WTC11 (cell line): ENCODE data around the gene CNTRL. TPM values are rescaled to one million over a fixed set of nuclear protein-coding genes. Genes with fewer than 3 reads are reported as not detected.

Experiments
- ATAC-seq: fragments of 200-7000 bp; cut with Tn5 transposase; 2 replicates; pipeline ENCODE4 v1.10.0; 2021; ENCODE audit warnings: mild to moderate bottlenecking, moderate library complexity
- CTCF ChIA-PET: fragments of 300-600 bp; sonication (Branson Sonifier 250); formaldehyde crosslinking; loops from one replicate; lab custom pipeline; 2021; ENCODE audit warnings: antibody characterized with exemption; lab: Charles Lee
- POLR2A ChIA-PET: fragments of 350-600 bp; sonication (Branson Sonifier 250); formaldehyde crosslinking; loops from one replicate; lab custom pipeline; 2021; ENCODE audit warnings: antibody characterized with exemption; lab: Charles Lee
- DNase-seq: peaks from one replicate; pipeline ENCODE4 v3.0.0; 2021; ENCODE audit warnings: low spot score
- H3K27ac Mint-ChIP-seq: 2 replicates; pipeline ENCODE4 v1.8.0; 2021; ENCODE audit warnings: mixed read lengths
- H3K27me3 Mint-ChIP-seq: 2 replicates; pipeline ENCODE4 v1.8.0; 2021; ENCODE audit warnings: low read depth, mild to moderate bottlenecking, moderate library complexity, mixed read lengths
- H3K36me3 Mint-ChIP-seq: 2 replicates; pipeline ENCODE4 v1.8.0; 2021; ENCODE audit warnings: mixed read lengths
- H3K4me1 Mint-ChIP-seq: 2 replicates; pipeline ENCODE4 v1.8.0; 2022; ENCODE audit warnings: mixed read lengths
- H3K4me3 Mint-ChIP-seq: 2 replicates; pipeline ENCODE4 v1.8.0; 2021; ENCODE audit warnings: mild to moderate bottlenecking, moderate library complexity, mixed read lengths
- H3K9me3 Mint-ChIP-seq: 2 replicates; pipeline ENCODE4 v1.8.0; 2021; ENCODE audit warnings: mixed read lengths
- CREB1 ChIP-seq: sonication (generic); formaldehyde crosslinking; IDR thresholded peaks from 2 replicates; pipeline ENCODE4 v1.8.0; 2023; ENCODE audit warnings: mild to moderate bottlenecking, missing genetic modification reagents
- CTCF ChIP-seq: fragments of 200-600 bp; IDR thresholded peaks from 2 replicates; pipeline ENCODE4 v1.8.0; 2022; ENCODE audit warnings: antibody characterized with exemption
- FOXP1 ChIP-seq: sonication (generic); formaldehyde crosslinking; IDR thresholded peaks from 2 replicates; pipeline ENCODE4 v1.8.0; 2022; ENCODE audit warnings: missing genetic modification reagents, mild to moderate bottlenecking, moderate library complexity, borderline replicate concordance
- GABPB1 ChIP-seq: sonication (generic); formaldehyde crosslinking; IDR thresholded peaks from 2 replicates; pipeline ENCODE4 v1.8.1; 2023; ENCODE audit warnings: mild to moderate bottlenecking, missing genetic modification reagents
- HMGA2 ChIP-seq: fragments of 250-450 bp; sonication (Bioruptor Pico); IDR thresholded peaks from 2 replicates; pipeline ENCODE4 v1.4.0; 2021; ENCODE audit warnings: mild to moderate bottlenecking, moderate library complexity
- JUN ChIP-seq: sonication (generic); formaldehyde crosslinking; IDR thresholded peaks from 2 replicates; pipeline ENCODE4 v1.8.0; 2023; ENCODE audit warnings: mild to moderate bottlenecking, missing genetic modification reagents
- KAT7 ChIP-seq: sonication (generic); formaldehyde crosslinking; IDR thresholded peaks from 2 replicates; pipeline ENCODE4 v1.8.1; 2023; ENCODE audit warnings: missing genetic modification reagents, mild to moderate bottlenecking, borderline replicate concordance
- MAX ChIP-seq: sonication (generic); formaldehyde crosslinking; IDR thresholded peaks from 2 replicates; pipeline ENCODE4 v1.8.0; 2022; ENCODE audit warnings: mild to moderate bottlenecking, missing genetic modification reagents
- MXD4 ChIP-seq: fragments of 250-450 bp; sonication (Bioruptor Pico); IDR thresholded peaks from 2 replicates; pipeline ENCODE4 v1.8.0; 2021; ENCODE audit warnings: mild to moderate bottlenecking, moderate library complexity, borderline replicate concordance
- NFE2L1 ChIP-seq: sonication (generic); formaldehyde crosslinking; IDR thresholded peaks from 2 replicates; pipeline ENCODE4 v1.8.1; 2023; ENCODE audit warnings: missing genetic modification reagents
- NR3C1 ChIP-seq: sonication (generic); formaldehyde crosslinking; conservative IDR thresholded peaks from 2 replicates; pipeline ENCODE4 v1.8.1; 2023; ENCODE audit warnings: low read depth, mild to moderate bottlenecking, missing genetic modification reagents
- PRRX2 ChIP-seq: fragments of 250-450 bp; sonication (Bioruptor Pico); IDR thresholded peaks from 2 replicates; pipeline ENCODE4 v1.8.0; 2021; ENCODE audit warnings: mild to moderate bottlenecking
- SMAD3 ChIP-seq: sonication (generic); formaldehyde crosslinking; IDR thresholded peaks from 2 replicates; pipeline ENCODE4 v1.8.0; 2022; ENCODE audit warnings: missing genetic modification reagents, mild to moderate bottlenecking, borderline replicate concordance
- SMAD4 ChIP-seq: sonication (generic); formaldehyde crosslinking; IDR thresholded peaks from 2 replicates; pipeline ENCODE4 v1.8.0; 2022; ENCODE audit warnings: mild to moderate bottlenecking, missing genetic modification reagents
- TEAD1 ChIP-seq: sonication (generic); formaldehyde crosslinking; IDR thresholded peaks from 2 replicates; pipeline ENCODE4 v1.8.0; 2022; ENCODE audit warnings: mild to moderate bottlenecking, missing genetic modification reagents
- ZNF121 ChIP-seq: sonication (generic); formaldehyde crosslinking; IDR thresholded peaks from 2 replicates; pipeline ENCODE4 v1.8.0; 2023; ENCODE audit warnings: missing genetic modification reagents
- ZNF219 ChIP-seq: sonication (generic); formaldehyde crosslinking; IDR thresholded peaks from 2 replicates; pipeline ENCODE4 v1.8.0; 2023; ENCODE audit warnings: missing genetic modification reagents, mild to moderate bottlenecking, borderline replicate concordance
- ZNF263 ChIP-seq: sonication (generic); formaldehyde crosslinking; IDR thresholded peaks from 2 replicates; pipeline ENCODE4 v1.8.1; 2022; ENCODE audit warnings: low read depth, mild to moderate bottlenecking, moderate library complexity, missing genetic modification reagents
- ZNF425 ChIP-seq: fragments of 250-450 bp; sonication (Bioruptor Pico); conservative IDR thresholded peaks from 2 replicates; pipeline ENCODE4 v1.9.0; 2021; ENCODE audit warnings: mild to moderate bottlenecking
- total RNA-seq: library from RNA; stranded (reverse); gene quantifications from 3 replicates; pipeline ENCODE4 v1.2.3, GENCODE V29; 2021
- TF ChIP-seq, protein P1 (sequence below): sonication (generic); formaldehyde crosslinking; IDR thresholded peaks from 2 replicates; pipeline ENCODE4 v1.8.0; 2023; ENCODE audit warnings: missing genetic modification reagents
- TF ChIP-seq, protein P2 (sequence below): sonication (generic); formaldehyde crosslinking; IDR thresholded peaks from 2 replicates; pipeline ENCODE4 v1.8.1; 2023; ENCODE audit warnings: mild to moderate bottlenecking, missing genetic modification reagents, moderate library complexity
- TF ChIP-seq, protein P3 (sequence below): sonication (generic); formaldehyde crosslinking; IDR thresholded peaks from 2 replicates; pipeline ENCODE4 v1.8.1; 2022; ENCODE audit warnings: mild to moderate bottlenecking, missing genetic modification reagents, moderate library complexity, borderline replicate concordance

The CNTRL gene
- total RNA-seq, 1 experiment from 2014 or later: 13.3 TPM

DNA sequence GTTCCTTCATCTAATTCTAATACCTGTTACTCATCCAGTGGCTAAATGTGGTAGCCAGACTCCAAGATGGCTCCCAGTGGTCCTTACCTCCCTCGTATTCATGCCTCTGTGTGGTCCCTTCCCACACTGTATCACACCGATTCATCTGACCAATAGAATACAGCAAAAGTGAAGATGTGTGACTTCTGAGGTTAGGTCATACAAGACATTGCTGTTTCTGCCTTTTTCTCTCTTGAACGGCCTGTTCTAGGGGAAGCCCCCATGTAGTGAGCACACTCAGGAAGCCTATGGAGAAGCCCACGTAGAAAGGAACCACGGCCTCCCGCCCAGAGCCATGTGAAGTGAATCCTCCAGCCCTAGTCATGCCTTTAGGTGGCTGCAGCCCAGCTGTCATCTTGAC, 15.2 kb upstream of the CNTRL start (continued):
- TF ChIP-seq, protein P1, sequence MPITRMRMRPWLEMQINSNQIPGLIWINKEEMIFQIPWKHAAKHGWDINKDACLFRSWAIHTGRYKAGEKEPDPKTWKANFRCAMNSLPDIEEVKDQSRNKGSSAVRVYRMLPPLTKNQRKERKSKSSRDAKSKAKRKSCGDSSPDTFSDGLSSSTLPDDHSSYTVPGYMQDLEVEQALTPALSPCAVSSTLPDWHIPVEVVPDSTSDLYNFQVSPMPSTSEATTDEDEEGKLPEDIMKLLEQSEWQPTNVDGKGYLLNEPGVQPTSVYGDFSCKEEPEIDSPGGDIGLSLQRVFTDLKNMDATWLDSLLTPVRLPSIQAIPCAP (CRISPR knock-in tag): no peak
- TF ChIP-seq PRRX2 (CRISPR knock-in tag) (no peak), CREB1 (no peak), TEAD1 (CRISPR knock-in tag) (no peak), ZNF219 (CRISPR knock-in tag) (no peak), ZNF263 (no peak)
- TF ChIP-seq, protein P2, sequence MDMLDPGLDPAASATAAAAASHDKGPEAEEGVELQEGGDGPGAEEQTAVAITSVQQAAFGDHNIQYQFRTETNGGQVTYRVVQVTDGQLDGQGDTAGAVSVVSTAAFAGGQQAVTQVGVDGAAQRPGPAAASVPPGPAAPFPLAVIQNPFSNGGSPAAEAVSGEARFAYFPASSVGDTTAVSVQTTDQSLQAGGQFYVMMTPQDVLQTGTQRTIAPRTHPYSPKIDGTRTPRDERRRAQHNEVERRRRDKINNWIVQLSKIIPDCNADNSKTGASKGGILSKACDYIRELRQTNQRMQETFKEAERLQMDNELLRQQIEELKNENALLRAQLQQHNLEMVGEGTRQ (CRISPR knock-in tag): no peak
- TF ChIP-seq, protein P3, sequence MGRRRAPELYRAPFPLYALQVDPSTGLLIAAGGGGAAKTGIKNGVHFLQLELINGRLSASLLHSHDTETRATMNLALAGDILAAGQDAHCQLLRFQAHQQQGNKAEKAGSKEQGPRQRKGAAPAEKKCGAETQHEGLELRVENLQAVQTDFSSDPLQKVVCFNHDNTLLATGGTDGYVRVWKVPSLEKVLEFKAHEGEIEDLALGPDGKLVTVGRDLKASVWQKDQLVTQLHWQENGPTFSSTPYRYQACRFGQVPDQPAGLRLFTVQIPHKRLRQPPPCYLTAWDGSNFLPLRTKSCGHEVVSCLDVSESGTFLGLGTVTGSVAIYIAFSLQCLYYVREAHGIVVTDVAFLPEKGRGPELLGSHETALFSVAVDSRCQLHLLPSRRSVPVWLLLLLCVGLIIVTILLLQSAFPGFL (CRISPR knock-in tag): no peak

GRCh38 chr9:121059998-121060636, 14.6 kb upstream of the CNTRL start:
- Mint-ChIP-seq H3K27ac (no peak overlapping the region), H3K4me1 (no peaks in the 10 kb centered on the region), H3K9me3 (no peaks in the 10 kb centered on the region), H3K36me3 (no peaks in the 10 kb centered on the region), H3K4me3 (no peak overlapping the region), H3K27me3 (peaks cover 7% of the 10 kb centered on the region; the same call in 1 of the 2 replicates)
- CTCF ChIA-PET: interaction anchor here (0.6 to 4.0 kb wide), 54 partner anchors 9 to 454 kb away, joined by 3 to 71 read pairs (median 4); partner anchors contain the start of genes C5, CNTRL, FBXW2 and MEGF9
- no peak for DNase-seq
- ATAC-seq: peak; percentile 18; the same call in 1 of the 2 replicates
- POLR2A ChIA-PET: no interaction called here
- no peak for TF ChIP-seq FOXP1 (CRISPR knock-in tag)
- peak; percentile 47 for TF ChIP-seq CTCF

- POLR2A ChIA-PET: no interaction called here
- Mint-ChIP-seq H3K4me1 (peaks cover 3% of the 10 kb centered on the region; the same call in 1 of the 2 replicates), H3K4me3 (no peak overlapping the region), H3K27me3 (peaks cover 50% of the 10 kb centered on the region), H3K27ac (no peak overlapping the region), H3K36me3 (no peaks in the 10 kb centered on the region), H3K9me3 (peaks cover 10% of the 10 kb centered on the region)
- CTCF ChIA-PET: interaction anchor here (1.2 kb wide), 1 partner anchor 11 kb away, joined by 6 read pairs; no protein-coding TSS in a partner anchor
- no peak for DNase-seq
- no peak for ATAC-seq
- no peak for TF ChIP-seq MAX (CRISPR knock-in tag)
- 0 out of 2 replicates have a peak, but pooled peaks have one; percentile 55 for TF ChIP-seq ZNF121 (CRISPR knock-in tag)
These were observed 7.9 kb upstream of the CNTRL start for GRCh38 chr9:121066850-121067249.

GRCh38 chr9:121067640-121068039, 7.1 kb upstream of the CNTRL start:
- CTCF ChIA-PET: interaction anchor here (1.2 to 1.7 kb wide), 2 partner anchors 12 to 87 kb away, joined by 4 to 6 read pairs; no protein-coding TSS in a partner anchor
- Mint-ChIP-seq H3K27ac (no peak overlapping the region), H3K4me1 (peaks cover 6% of the 10 kb centered on the region; the same call in 1 of the 2 replicates), H3K4me3 (no peak overlapping the region), H3K36me3 (no peaks in the 10 kb centered on the region), H3K9me3 (peaks cover 10% of the 10 kb centered on the region), H3K27me3 (peaks cover 55% of the 10 kb centered on the region)
- DNase-seq (no peak), ATAC-seq (no peak)
- POLR2A ChIA-PET: no interaction called here
- TF ChIP-seq ZNF121 (CRISPR knock-in tag): no peak
- no peak for TF ChIP-seq KAT7 (CRISPR knock-in tag)
- TF ChIP-seq NFE2L1 (CRISPR knock-in tag): no peak
- no peak for TF ChIP-seq GABPB1 (CRISPR knock-in tag)
- TF ChIP-seq MXD4 (CRISPR knock-in tag): no peak
- no peak for TF ChIP-seq SMAD3 (CRISPR knock-in tag)
- no peak for TF ChIP-seq HMGA2 (CRISPR knock-in tag)
- TF ChIP-seq MAX (CRISPR knock-in tag): no peak
- TF ChIP-seq JUN (CRISPR knock-in tag): no peak
- no peak for TF ChIP-seq ZNF425 (CRISPR knock-in tag)
- no peak for TF ChIP-seq NR3C1 (CRISPR knock-in tag)
- TF ChIP-seq SMAD4 (CRISPR knock-in tag): no peak
